ENCODE data around the gene STK39. TPM values are rescaled to one million over a fixed set of nuclear protein-coding genes. Genes with fewer than 3 reads are reported as not detected.
A peak's percentile ranks its signal among the peaks of the same experiment; 100 is the strongest.
"Not testable (repeated sequence)": the region's sequence is repeated elsewhere in the genome, so short reads cannot be mapped to it uniquely, and the experiment has no call there.

STK39 gene
- 29.6 TPM for total RNA-seq

DNA sequence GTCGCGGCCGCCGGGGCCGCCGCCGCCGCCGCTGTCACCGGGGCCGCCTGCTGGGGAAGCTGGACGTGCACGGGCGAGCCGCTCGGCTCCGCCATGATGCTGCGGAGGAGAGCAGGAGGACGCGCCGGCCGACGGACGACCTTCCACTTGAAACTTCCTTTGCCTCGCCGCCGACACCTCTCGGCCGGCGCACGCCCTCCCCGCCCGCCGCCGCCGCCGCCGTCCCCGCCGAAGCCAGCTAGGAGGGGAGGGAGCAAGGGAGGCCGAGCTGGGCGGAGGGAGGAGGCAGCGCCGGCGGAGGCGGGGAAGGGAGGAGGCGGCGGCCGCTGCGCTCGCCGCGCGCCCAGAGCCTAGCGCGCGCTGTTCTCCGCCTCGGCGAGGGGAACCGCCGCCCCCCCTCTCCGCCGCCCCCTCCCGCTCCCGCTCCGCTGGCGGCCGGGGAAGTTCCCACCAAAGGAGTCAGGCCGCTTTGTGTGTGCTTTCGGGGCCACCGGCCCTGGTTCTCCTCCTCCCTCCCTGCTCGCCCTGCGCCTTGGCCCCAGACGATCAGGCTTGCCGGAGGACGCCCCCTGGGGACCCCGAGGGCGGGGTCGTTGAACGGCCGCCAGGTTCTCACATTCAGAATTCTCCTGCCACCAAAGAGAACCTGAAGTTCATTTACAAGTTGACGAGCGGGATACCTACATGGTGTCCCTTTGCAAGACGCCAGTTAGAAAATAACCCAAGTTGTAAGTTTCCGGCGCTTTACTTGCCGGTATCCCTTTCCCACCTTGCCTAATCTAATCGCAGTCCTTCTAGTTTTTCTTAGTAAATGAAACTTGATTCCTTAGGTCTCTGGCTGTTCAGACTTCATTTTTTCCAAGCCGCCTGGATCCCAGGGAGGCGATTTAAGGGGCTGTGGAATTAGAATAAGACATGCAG lies at the start of gene STK39:
Gene STK39 (minus strand): TSS at position 255 of the 921 bp plus-strand sequence. CDS start 160 bp downstream, at position 95.
- ATAC-seq, result peak; percentile 75

DNA sequence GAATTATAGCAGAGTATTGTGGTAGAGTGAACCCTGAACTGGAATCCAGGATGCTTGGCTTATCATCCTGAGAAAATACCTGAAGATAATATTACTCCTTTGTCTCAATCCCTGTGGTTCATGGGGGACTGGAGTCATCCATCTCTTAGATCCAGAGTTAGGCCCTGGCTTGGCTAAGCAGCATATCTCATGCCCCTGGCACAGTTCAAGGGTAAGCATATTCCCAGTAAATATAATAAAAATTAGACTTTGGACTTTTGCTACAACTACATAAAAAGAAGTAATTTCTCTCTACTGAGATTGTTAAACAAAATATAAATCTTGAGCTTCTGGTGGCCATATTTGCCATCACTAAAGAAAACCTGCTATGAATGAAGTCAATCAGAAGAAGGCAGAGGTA lies 47.7 kb upstream of the STK39 start:
- no peak for ATAC-seq

- no peak for ATAC-seq
These were observed 47.0 kb upstream of the STK39 start for GRCh38 chr2:168294409-168294808.

DNA sequence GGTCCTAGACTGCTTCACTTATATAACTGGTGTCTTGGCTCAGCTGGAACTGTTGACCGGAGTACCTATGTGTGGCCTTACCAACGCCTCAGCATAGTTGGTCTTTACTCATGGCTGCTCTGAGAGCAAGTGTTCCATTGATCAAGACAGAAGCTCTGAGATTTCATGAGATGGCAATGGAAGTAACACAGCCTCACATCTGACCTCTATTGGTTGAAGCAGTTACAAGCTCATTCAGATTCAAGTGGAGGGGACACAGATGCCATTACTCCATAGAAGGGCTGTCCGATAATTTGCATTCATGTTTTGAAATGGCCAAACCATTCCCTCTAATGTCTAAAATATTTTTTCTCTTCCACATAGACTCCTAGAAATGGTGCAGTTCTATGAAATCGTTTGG lies 46.4 kb upstream of the STK39 start:
- ATAC-seq, result no peak

GRCh38 chr2:168290391-168290790 lies 43.0 kb upstream of the STK39 start:
- no peak for ATAC-seq

DNA sequence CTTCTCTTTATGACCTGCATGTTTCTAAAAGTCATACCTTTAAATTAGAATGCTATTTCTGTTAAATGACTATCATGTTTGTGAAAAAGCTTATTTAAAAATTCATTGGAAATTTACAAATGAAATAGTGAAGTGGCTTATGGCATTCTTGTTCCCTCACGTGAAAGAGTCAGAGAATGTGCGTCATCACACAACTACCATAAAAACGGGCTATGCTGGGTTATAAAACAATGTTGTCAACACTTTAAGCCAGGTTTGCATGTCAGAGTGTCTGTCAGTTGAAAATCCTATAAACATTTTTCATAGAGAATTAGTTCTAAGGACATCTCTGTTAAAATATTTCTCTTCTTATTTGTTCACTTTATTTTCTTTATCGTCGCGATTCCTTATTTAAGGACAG lies 42.5 kb upstream of the STK39 start:
- ATAC-seq, result no peak

DNA sequence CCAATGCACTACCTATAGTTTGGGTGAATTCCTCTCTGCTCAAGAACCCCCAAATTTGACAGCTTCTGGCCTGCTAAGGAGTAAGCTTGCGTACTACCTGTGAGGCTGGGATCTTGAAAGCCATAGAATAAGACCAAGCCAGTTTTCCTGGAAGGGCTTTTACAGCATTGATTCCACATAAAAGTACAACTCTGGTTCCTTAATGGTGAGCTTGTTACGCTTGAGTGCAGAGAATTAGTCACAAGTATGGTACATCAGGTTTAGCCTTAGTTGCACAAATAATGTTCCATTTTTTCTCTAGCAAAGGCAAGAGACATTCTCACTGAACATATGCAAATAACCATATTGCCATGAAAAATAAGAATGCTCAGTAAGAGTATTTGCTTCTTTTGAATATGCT lies 39.1 kb upstream of the STK39 start:
- ATAC-seq, result no peak

DNA sequence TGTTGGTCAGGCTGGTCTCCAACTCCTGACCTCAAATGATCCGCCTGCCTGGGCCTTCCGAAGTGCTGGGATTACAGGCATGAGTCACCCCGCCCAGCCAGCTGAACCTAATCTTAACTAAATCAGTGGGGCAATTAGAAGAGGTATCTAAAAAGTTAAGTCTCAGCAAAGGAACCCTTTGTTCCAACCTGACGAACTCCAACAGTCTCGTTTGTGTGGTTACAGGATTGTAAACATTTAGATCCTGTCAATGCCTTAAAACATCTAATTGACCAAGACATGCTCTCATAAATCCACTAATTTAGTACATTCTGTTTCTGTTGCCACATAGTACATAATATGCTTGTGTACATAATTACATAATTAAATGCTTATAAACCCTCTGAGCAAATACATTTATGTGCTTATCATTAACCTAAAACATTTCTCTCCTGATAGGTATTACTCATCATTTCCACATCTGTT lies 31.1 kb upstream of the STK39 start:
- ATAC-seq, result peak; percentile 63

GRCh38 chr2:168277276-168277675 lies 29.9 kb upstream of the STK39 start:
- peak; percentile 74 for ATAC-seq

GRCh38 chr2:168272225-168272624 lies 24.8 kb upstream of the STK39 start:
- ATAC-seq, result peak; percentile 78

- not testable (repeated sequence) for ATAC-seq
These were observed 15.5 kb upstream of the STK39 start for GRCh38 chr2:168262926-168263325.

- ATAC-seq, result peak; percentile 76
These were observed 9.1 kb upstream of the STK39 start for GRCh38 chr2:168256448-168256847.

GRCh38 chr2:168255866-168256265 lies 8.5 kb upstream of the STK39 start:
- ATAC-seq, result no peak

GRCh38 chr2:168255103-168255502 lies 7.7 kb upstream of the STK39 start:
- ATAC-seq, result no peak

DNA sequence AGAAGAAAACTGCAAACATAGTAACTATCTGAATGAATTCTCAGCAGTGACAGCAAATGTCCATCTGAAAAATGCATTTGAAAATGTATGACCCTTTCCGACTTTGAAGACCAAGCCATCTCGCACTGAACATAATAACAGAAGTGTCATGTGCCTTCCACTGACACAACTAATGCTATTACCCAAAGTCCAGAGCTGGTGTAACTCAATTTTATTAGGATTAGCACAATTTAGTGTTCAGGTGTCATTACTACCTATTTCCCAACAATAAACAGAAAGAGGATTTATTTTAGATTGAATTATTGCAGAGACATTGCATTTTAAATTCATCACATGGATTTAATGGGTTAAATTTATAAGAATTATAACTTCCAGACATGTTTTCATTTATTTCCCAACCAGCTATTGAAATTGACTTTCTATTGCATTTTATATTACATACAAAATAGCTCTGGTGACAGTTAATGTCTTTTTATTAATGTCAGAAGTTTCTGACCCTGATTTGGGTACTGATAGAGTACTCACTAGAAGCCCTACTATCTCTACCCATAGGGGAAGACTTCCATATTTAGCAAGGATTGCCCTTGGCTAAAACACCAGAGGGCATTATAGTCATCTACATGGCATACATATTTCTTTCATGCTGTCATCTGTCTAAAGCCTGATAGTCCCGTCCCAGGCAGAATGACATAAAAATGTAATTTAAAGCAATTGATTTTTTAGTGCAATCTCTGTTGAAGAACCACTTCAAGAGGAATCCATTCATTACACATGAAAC lies 7.0 kb upstream of the STK39 start:
- no peak for ATAC-seq

- no peak for ATAC-seq
These were observed 6.0 kb upstream of the STK39 start for GRCh38 chr2:168253379-168253778.

DNA sequence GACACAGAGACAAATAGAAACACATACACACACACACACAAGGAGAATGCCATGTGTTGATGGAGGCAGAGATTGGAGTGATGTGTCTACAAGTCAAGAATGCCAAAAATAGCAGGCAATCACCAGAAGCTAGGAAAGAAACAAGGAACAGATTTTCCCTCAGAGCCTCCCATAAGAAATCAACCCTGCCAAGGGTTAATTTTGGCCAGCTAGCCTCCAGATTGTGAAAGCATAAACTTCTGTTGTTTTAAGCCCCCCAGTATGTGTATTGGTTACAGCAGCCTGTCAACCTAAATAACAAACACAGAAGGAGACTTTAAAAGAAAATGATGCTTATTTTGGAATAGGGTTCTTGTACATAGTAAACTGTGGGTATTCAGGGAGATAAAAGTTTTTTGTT lies 5.6 kb upstream of the STK39 start:
- no peak for ATAC-seq

GRCh38 chr2:168246483-168247340 lies 683 bp downstream of the STK39 start:
- peak; percentile 83 for ATAC-seq

GRCh38 chr2:168246072-168246482 lies 1.3 kb downstream of the STK39 start:
- ATAC-seq, result no peak

DNA sequence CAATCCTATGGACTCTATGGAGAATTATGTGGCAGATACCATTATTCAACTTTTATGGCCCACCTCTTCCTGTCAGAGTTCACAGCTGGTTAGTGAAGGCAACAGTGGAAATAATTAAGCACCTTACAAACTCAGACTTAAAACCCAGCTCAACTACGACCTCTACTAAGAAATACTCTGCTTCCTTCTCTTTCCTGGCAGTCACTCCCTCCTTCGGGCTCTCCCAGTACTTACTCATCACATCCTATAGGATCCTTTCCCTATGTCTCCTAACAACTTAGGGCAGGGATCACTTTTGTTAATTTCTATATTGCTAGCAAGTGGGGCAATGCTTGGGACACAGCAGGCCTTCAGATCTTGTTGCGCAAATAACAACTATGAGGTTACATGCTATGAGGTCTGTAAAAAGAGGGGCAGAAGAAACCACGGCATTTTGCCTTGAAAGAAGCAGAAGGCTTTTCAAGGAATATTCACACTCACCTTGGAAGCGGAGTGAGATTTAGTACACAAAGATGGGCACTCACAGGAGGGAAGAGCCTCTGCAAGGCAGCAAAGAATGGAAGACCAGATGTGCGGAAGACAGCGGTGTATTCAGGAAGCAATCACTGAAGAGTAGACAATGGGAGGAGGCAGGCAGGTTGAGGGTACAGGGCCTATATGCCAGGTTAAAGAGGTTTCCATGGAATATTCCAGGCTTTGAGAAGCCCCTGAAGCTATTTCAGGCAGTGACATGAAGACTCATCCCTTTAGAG lies 2.1 kb downstream of the STK39 start:
- no peak for ATAC-seq

DNA sequence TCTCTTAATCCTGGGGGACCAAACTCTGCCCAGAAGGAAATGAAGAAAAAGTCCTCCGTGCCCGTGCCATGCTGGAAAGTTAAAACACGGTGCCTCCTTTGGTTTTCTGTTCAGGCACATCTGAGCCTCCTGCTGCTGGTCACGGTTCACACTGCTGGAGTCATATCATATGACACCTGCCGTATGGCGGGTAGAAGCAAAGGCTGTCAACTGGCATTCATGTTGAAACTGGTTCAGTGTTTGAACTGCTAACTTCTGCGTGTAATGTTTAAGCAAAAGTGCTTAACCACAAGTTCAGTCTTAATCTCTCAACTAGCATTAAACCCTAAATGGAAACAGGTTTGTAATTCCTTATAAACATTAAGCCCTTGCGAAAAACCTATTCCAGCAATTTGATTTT lies 3.1 kb downstream of the STK39 start:
- peak; percentile 88 for ATAC-seq

DNA sequence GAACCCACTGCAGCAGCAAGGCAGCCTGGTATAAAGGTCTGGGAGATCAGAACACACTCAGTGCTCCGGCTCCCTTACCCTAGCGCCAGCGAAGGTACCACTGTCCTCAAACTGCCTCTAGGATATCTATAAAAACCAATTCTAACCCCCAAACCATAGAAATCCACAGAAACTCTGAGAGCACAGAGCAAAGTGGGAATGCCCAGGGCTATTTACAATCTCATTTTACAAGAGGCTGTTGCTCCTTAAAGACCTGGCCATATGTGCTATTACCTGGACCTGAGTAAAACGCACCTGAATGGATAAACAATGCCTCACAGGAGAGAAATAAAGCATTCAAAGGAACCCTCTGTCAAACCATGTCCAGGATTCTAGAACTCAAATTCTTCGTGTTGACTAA lies 4.3 kb downstream of the STK39 start:
- no peak for ATAC-seq
